Small intestine (tissue), 7 donors: ENCODE data around the gene FABP7. TPM values are rescaled to one million over a fixed set of nuclear protein-coding genes. Genes with fewer than 3 reads are reported as not detected.

ENCODE experiments used
- DNase-seq, 2 donors: peaks; one replicate each; pipeline versions ENCODE4 v3.0.0 to v3.0.0-alpha.2; 2013
- FAIRE-seq: peaks from 2 replicates; lab custom pipeline; 2012; peaks lifted over from hg19 to GRCh38; lab: Jason Lieb, UNC
- H3K27ac ChIP-seq, 3 donors: one replicate each; pipeline ENCODE4 v1.5.1; 2013; ENCODE audit warnings: low read length in 2 of 3, mild to moderate bottlenecking in 2 of 3, control low read depth in 1 of 3, inconsistent platforms in 1 of 3, low read depth in 1 of 3, moderate library complexity in 1 of 3
- H3K27me3 ChIP-seq, 3 donors: one replicate each; pipeline ENCODE4 v1.6.1; 2013; ENCODE audit warnings: low read length in 3 of 3, inconsistent platforms in 1 of 3; ENCODE audit not compliant: control insufficient read depth in 3 of 3, insufficient read depth in 3 of 3
- H3K36me3 ChIP-seq, 3 donors: one replicate each; pipeline ENCODE4 v1.6.1; 2013; ENCODE audit warnings: low read length in 3 of 3, inconsistent platforms in 1 of 3, low read depth in 1 of 3, mild to moderate bottlenecking in 1 of 3, moderate library complexity in 1 of 3; ENCODE audit not compliant: control insufficient read depth in 3 of 3, insufficient read depth in 2 of 3
- H3K4me1 ChIP-seq, 3 donors: one replicate each; pipeline ENCODE4 v1.6.1; 2013; ENCODE audit warnings: low read length in 2 of 3, inconsistent platforms in 1 of 3, low read depth in 1 of 3, mild to moderate bottlenecking in 1 of 3, moderate library complexity in 1 of 3; ENCODE audit not compliant: control insufficient read depth in 3 of 3, insufficient read depth in 2 of 3
- H3K4me3 ChIP-seq, 3 donors: one replicate each; pipeline ENCODE4 v1.5.1; 2013; ENCODE audit warnings: low read length in 3 of 3, control low read depth in 1 of 3, inconsistent platforms in 1 of 3, low read depth in 1 of 3, mild to moderate bottlenecking in 1 of 3, moderate library complexity in 1 of 3
- H3K9me3 ChIP-seq, 2 donors: one replicate each; pipeline ENCODE4 v1.6.1; 2013; ENCODE audit warnings: low read depth in 1 of 2, low read length in 1 of 2; ENCODE audit not compliant: control insufficient read depth in 2 of 2, insufficient read depth in 1 of 2
- WGBS, 3 donors: extraction: QIAGEN DNeasy Blood & Tissue Kit; methylation state at CpG; one replicate each; pipeline ENCODE4 v1.1.7; 2013; 5-methylcytosine and 5-hydroxymethylcytosine counted together
- polyA plus RNA-seq, 4 donors: library from polyadenylated mRNA; stranded (reverse) in 3 of 4; unstranded in 1 of 4; fragments of 200-250 nt in 3 of 4; fragments of 120-200 nt in 1 of 4; gene quantifications; one replicate each; pipeline versions ENCODE4 v1.2.1 to v1.2.3, GENCODE V29; 2013
- donor health status: healthy with polysubstance abuse.
- donor health status: control.
- donor health status: control.
- donor health status: Bipolar disorder and iron deficiency.
- donor health status: healthy.

FABP7 gene
- polyA plus RNA-seq, 4 donors: 0.10 to 1.6 (median 0.67) TPM; not detected in 1

GRCh38 chr6:122752459-122752858 is 27.1 kb upstream of the FABP7 start:
- 43 to 84% (median 68%) methylated on average over 1 of the region's 1 CpG for WGBS, 3 donors
- H3K4me1 ChIP-seq: peaks cover 2 to 5% (median 3%) of the 10 kb centered on the region in 3 donors
- no peak overlapping the region for H3K27ac ChIP-seq
- no peaks in the 10 kb centered on the region for H3K36me3 ChIP-seq
- H3K4me3 ChIP-seq: no peak overlapping the region
- H3K9me3 ChIP-seq: peaks cover 0 to 13% of the 10 kb centered on the region in 2 donors
- H3K27me3 ChIP-seq: no peaks in the 10 kb centered on the region
- FAIRE-seq (no peak), DNase-seq (no peak)

- Histone ChIP-seq H3K27ac (no peak overlapping the region), H3K4me1 (peaks cover 2 to 5% (median 3%) of the 10 kb centered on the region in 3 donors), H3K9me3 (peaks cover 0 to 9% of the 10 kb centered on the region in 2 donors), H3K4me3 (no peak overlapping the region), H3K27me3 (no peaks in the 10 kb centered on the region), H3K36me3 (no peaks in the 10 kb centered on the region)
- WGBS, 3 donors: 84 to 91% (median 87%) methylated on average over 10 of the region's 10 CpGs
- FAIRE-seq: no peak
- no peak for DNase-seq
Measured at GRCh38 chr6:122753000-122753687, 26.4 kb upstream of the FABP7 start.

GRCh38 chr6:122753688-122754056 is 25.8 kb upstream of the FABP7 start:
- 37 to 67% (median 51%) methylated on average over 5 of the region's 5 CpGs for WGBS, 3 donors
- no peak overlapping the region for H3K27ac ChIP-seq
- no peak overlapping the region for H3K4me3 ChIP-seq
- no peaks in the 10 kb centered on the region for H3K36me3 ChIP-seq
- peaks cover 0 to 6% of the 10 kb centered on the region in 2 donors for H3K9me3 ChIP-seq
- no peaks in the 10 kb centered on the region for H3K27me3 ChIP-seq
- H3K4me1 ChIP-seq: peaks cover 2 to 5% (median 3%) of the 10 kb centered on the region in 3 donors
- DNase-seq: peak in 1 of 2 donors; percentile 18
- no peak for FAIRE-seq

GRCh38 chr6:122754191-122754731 is 25.3 kb upstream of the FABP7 start:
- peaks cover 0 to 6% of the 10 kb centered on the region in 2 donors for H3K9me3 ChIP-seq
- no peak overlapping the region for H3K27ac ChIP-seq
- peaks cover 2 to 5% (median 3%) of the 10 kb centered on the region in 3 donors for H3K4me1 ChIP-seq
- no peak overlapping the region for H3K4me3 ChIP-seq
- FAIRE-seq (no peak), DNase-seq (no peak)
- 82 to 93% (median 82%) methylated on average over 5 of the region's 5 CpGs for WGBS, 3 donors
- H3K36me3 ChIP-seq: no peaks in the 10 kb centered on the region
- H3K27me3 ChIP-seq: no peaks in the 10 kb centered on the region

GRCh38 chr6:122755901-122756300 is 23.6 kb upstream of the FABP7 start:
- FAIRE-seq: no peak
- no peaks in the 10 kb centered on the region for H3K27me3 ChIP-seq
- peak in 1 of 2 donors; percentile 61 for DNase-seq
- peaks cover 0 to 6% of the 10 kb centered on the region in 2 donors for H3K9me3 ChIP-seq
- WGBS, 3 donors: 31 to 59% (median 57%) methylated on average over 8 to 9 of the region's 9 CpGs
- H3K36me3 ChIP-seq: no peaks in the 10 kb centered on the region
- peaks cover 0 to 3% (median 2%) of the 10 kb centered on the region in 3 donors for H3K4me1 ChIP-seq
- H3K27ac ChIP-seq: no peak overlapping the region
- no peak overlapping the region for H3K4me3 ChIP-seq

GRCh38 chr6:122758927-122759334 is 20.6 kb upstream of the FABP7 start:
- 60 to 94% (median 69%) methylated on average over 1 of the region's 1 CpG for WGBS, 3 donors
- FAIRE-seq: no peak

GRCh38 chr6:122760330-122760729 is 19.2 kb upstream of the FABP7 start:
- Histone ChIP-seq H3K27ac (no peak overlapping the region), H3K27me3 (no peaks in the 10 kb centered on the region), H3K4me3 (no peak overlapping the region), H3K36me3 (no peaks in the 10 kb centered on the region), H3K4me1 (no peaks in the 10 kb centered on the region), H3K9me3 (peaks cover 0 to 6% of the 10 kb centered on the region in 2 donors)
- peak; percentile 78 for FAIRE-seq
- DNase-seq: no peak

More at GRCh38 chr6:122758927-122759334, 20.6 kb upstream of the FABP7 start:
- H3K36me3 ChIP-seq: no peaks in the 10 kb centered on the region
- no peak overlapping the region for H3K4me3 ChIP-seq
- H3K4me1 ChIP-seq: peaks cover 0 to 3% (median 2%) of the 10 kb centered on the region in 3 donors
- H3K9me3 ChIP-seq: peaks cover 0 to 6% of the 10 kb centered on the region in 2 donors
- DNase-seq: no peak
- no peaks in the 10 kb centered on the region for H3K27me3 ChIP-seq
- no peak overlapping the region for H3K27ac ChIP-seq

- H3K27me3 ChIP-seq: no peaks in the 10 kb centered on the region
- H3K4me1 ChIP-seq: peaks cover 0 to 6% (median 0%) of the 10 kb centered on the region in 3 donors
- H3K36me3 ChIP-seq: no peaks in the 10 kb centered on the region
- DNase-seq: no peak
- H3K4me3 ChIP-seq: no peak overlapping the region
- no peak for FAIRE-seq
- no peak overlapping the region for H3K27ac ChIP-seq
- H3K9me3 ChIP-seq: no peaks in the 10 kb centered on the region
Measured at GRCh38 chr6:122766256-122766655, 13.3 kb upstream of the FABP7 start.
